ENCODE results near the gene RHCG.

Gene RHCG

GRCh38 chr15:89496155-89497098 lies at the start of gene RHCG:
Gene RHCG, minus strand, starts transcription at chr15:89496583. Its CDS starts 39 bp downstream, at chr15:89496544.
- H3K4me3 ChIP-seq: peak within 1 kb of the TSS in 5 of 7 experiments; percentile 3 to 36 (median 28)
- no peak within 1 kb of the TSS for H3K27ac ChIP-seq

- Histone ChIP-seq H3K4me3 (no peak overlapping the region), H3K27ac (no peak overlapping the region)
Observed at GRCh38 chr15:89543389-89543788, 47.0 kb upstream of the RHCG start.

- Histone ChIP-seq H3K4me3 (no peak overlapping the region), H3K27ac (peak overlapping the region in 2 of 21 experiments; percentile 45 to 56)
Observed at GRCh38 chr15:89542369-89542768, 46.0 kb upstream of the RHCG start.

GRCh38 chr15:89539027-89539426 lies 42.6 kb upstream of the RHCG start:
- peak overlapping the region in 1 of 21 experiments; percentile 22 for H3K27ac ChIP-seq
- H3K4me3 ChIP-seq: no peak overlapping the region

- Histone ChIP-seq H3K4me3 (no peak overlapping the region), H3K27ac (no peak overlapping the region)
Observed at GRCh38 chr15:89533861-89534544, 37.6 kb upstream of the RHCG start.

GRCh38 chr15:89531796-89532537 lies 35.6 kb upstream of the RHCG start:
- H3K4me3 ChIP-seq: no peak overlapping the region
- H3K27ac ChIP-seq: peak overlapping the region in 2 of 21 experiments; percentile 29 to 36

GRCh38 chr15:89530976-89531375 lies 34.6 kb upstream of the RHCG start:
- no peak overlapping the region for H3K4me3 ChIP-seq
- no peak overlapping the region for H3K27ac ChIP-seq

GRCh38 chr15:89528757-89529352 lies 32.5 kb upstream of the RHCG start:
- no peak overlapping the region for H3K4me3 ChIP-seq
- no peak overlapping the region for H3K27ac ChIP-seq

- H3K27ac ChIP-seq: no peak overlapping the region
- no peak overlapping the region for H3K4me3 ChIP-seq
Observed at GRCh38 chr15:89526601-89527441, 30.4 kb upstream of the RHCG start.

GRCh38 chr15:89526181-89526580 lies 29.8 kb upstream of the RHCG start:
- Histone ChIP-seq H3K4me3 (no peak overlapping the region), H3K27ac (no peak overlapping the region)

GRCh38 chr15:89524184-89524583 lies 27.8 kb upstream of the RHCG start:
- no peak overlapping the region for H3K27ac ChIP-seq

GRCh38 chr15:89523101-89523500 lies 26.7 kb upstream of the RHCG start:
- no peak overlapping the region for H3K27ac ChIP-seq
- H3K4me3 ChIP-seq: no peak overlapping the region

More at GRCh38 chr15:89524184-89524583, 27.8 kb upstream of the RHCG start:
- H3K4me3 ChIP-seq: no peak overlapping the region

- H3K27ac ChIP-seq: no peak overlapping the region
- no peak overlapping the region for H3K4me3 ChIP-seq
Observed at GRCh38 chr15:89521605-89522004, 25.2 kb upstream of the RHCG start.

GRCh38 chr15:89515477-89515876 lies 19.1 kb upstream of the RHCG start:
- Histone ChIP-seq H3K4me3 (no peak overlapping the region), H3K27ac (peak overlapping the region in 10 of 21 experiments; percentile 6 to 77 (median 43))

GRCh38 chr15:89514596-89515406 lies 18.4 kb upstream of the RHCG start:
- Histone ChIP-seq H3K4me3 (no peak overlapping the region), H3K27ac (peak overlapping the region in 13 of 21 experiments; percentile 0 to 77 (median 44))

- Histone ChIP-seq H3K4me3 (no peak overlapping the region), H3K27ac (peak overlapping the region in 10 of 21 experiments; percentile 0 to 77 (median 42))
Observed at GRCh38 chr15:89514186-89514585, 17.8 kb upstream of the RHCG start.

GRCh38 chr15:89513284-89513683 lies 16.9 kb upstream of the RHCG start:
- peak overlapping the region in 4 of 21 experiments; percentile 29 to 77 (median 52) for H3K27ac ChIP-seq
- no peak overlapping the region for H3K4me3 ChIP-seq

- H3K27ac ChIP-seq: peak overlapping the region in 3 of 21 experiments; percentile 29 to 77 (median 63)
Observed at GRCh38 chr15:89512631-89513030, 16.2 kb upstream of the RHCG start.

More at GRCh38 chr15:89512631-89513030, 16.2 kb upstream of the RHCG start:
- no peak overlapping the region for H3K4me3 ChIP-seq

Measured in skin epidermis (tissue), 12 donors.